ENCODE results near the gene MEGF11.
"Not testable (repeated sequence)": the region's sequence is repeated elsewhere in the genome, so short reads cannot be mapped to it uniquely, and the experiment has no call there.

Gene MEGF11

GRCh38 chr15:66270932-66271331, 17.4 kb upstream of the MEGF11 start:
- Histone ChIP-seq H3K27me3 (ENCODE audit: insufficient read depth, poor library complexity, severe bottlenecking) (no peaks in the 10 kb centered on the region), H3K4me3 (replicated peaks; ENCODE audit: insufficient read depth, low read length) (no peak overlapping the region), H3K27ac (replicated peaks) (no peak overlapping the region)
- TF ChIP-seq POLR2AphosphoS5 (IDR thresholded peaks at IDR 0.05; ENCODE audit: low read depth) (no peak), SPI1 (IDR thresholded peaks at IDR 0.05; ENCODE audit: borderline replicate concordance, low read depth) (peak; percentile 13; the same call in 1 of the 2 replicates)
- no peak for DNase-seq (ENCODE audit: low read depth in 1 of 2, low spot score in 1 of 2)

DNA sequence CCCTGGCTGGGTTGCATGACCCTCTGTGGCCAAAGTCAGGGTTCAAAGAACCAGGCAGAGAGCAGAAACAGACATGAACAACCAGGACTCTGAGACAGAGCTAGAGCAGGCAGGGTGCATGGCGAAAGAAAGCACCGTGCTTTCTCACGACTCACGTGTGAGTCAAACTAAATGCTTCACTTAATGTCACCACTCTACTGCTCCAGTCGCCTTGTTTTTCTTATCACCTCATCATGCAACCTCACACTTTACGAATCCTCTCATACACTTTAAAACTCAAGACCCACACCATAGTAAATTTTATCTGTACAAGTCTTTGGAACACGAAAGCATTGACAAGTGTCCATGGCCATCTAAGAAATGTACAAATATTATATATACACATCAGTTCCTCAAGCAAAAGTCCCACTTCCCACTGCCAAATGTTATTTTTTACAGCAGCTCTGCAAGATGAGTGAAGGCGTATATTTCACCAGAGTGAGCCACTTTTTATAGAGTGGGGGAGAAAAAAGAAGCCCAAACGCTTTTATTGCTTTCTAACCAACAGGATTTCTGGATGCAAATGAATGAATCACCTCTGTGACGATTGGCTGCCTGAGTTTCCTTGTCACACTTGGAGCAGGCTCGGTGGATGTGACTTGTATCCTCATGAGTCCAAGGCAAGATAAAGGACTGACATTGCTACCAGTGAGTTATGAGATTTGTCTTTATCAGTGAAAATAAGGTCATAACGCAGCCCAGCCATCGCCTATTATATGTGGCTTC, 16.0 kb upstream of the MEGF11 start:
- H3K4me3 ChIP-seq (replicated peaks; ENCODE audit: insufficient read depth, low read length), result no peak overlapping the region
- no peaks in the 10 kb centered on the region for H3K27me3 ChIP-seq (ENCODE audit: insufficient read depth, poor library complexity, severe bottlenecking)
- H3K27ac ChIP-seq (replicated peaks), result no peak overlapping the region
- no peak for DNase-seq (ENCODE audit: low read depth in 1 of 2, low spot score in 1 of 2)
- TF ChIP-seq POLR2AphosphoS5 (IDR thresholded peaks at IDR 0.05; ENCODE audit: low read depth), result no peak
- TF ChIP-seq SPI1 (IDR thresholded peaks at IDR 0.05; ENCODE audit: borderline replicate concordance, low read depth), result no peak
- no peak for TF ChIP-seq REST (IDR thresholded peaks at IDR 0.05; ENCODE audit: insufficient replicate concordance, low read depth)
- no peak for TF ChIP-seq GABPA (IDR thresholded peaks at IDR 0.05; ENCODE audit: low read depth)
- TF ChIP-seq, protein P1, sequence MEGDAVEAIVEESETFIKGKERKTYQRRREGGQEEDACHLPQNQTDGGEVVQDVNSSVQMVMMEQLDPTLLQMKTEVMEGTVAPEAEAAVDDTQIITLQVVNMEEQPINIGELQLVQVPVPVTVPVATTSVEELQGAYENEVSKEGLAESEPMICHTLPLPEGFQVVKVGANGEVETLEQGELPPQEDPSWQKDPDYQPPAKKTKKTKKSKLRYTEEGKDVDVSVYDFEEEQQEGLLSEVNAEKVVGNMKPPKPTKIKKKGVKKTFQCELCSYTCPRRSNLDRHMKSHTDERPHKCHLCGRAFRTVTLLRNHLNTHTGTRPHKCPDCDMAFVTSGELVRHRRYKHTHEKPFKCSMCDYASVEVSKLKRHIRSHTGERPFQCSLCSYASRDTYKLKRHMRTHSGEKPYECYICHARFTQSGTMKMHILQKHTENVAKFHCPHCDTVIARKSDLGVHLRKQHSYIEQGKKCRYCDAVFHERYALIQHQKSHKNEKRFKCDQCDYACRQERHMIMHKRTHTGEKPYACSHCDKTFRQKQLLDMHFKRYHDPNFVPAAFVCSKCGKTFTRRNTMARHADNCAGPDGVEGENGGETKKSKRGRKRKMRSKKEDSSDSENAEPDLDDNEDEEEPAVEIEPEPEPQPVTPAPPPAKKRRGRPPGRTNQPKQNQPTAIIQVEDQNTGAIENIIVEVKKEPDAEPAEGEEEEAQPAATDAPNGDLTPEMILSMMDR (IDR thresholded peaks at IDR 0.05; ENCODE audit: insufficient read depth, low read length), result no peak

GRCh38 chr15:66264859-66265513, 11.4 kb upstream of the MEGF11 start:
- Histone ChIP-seq H3K27ac (replicated peaks) (no peak overlapping the region), H3K4me3 (replicated peaks; ENCODE audit: insufficient read depth, low read length) (no peak overlapping the region), H3K27me3 (ENCODE audit: insufficient read depth, poor library complexity, severe bottlenecking) (no peaks in the 10 kb centered on the region)
- TF ChIP-seq REST (IDR thresholded peaks at IDR 0.05; ENCODE audit: insufficient replicate concordance, low read depth), result no peak
- TF ChIP-seq, protein P1 (IDR thresholded peaks at IDR 0.05; ENCODE audit: insufficient read depth, low read length), result no peak
- TF ChIP-seq POLR2AphosphoS5 (IDR thresholded peaks at IDR 0.05; ENCODE audit: low read depth), result no peak
- TF ChIP-seq SPI1 (IDR thresholded peaks at IDR 0.05; ENCODE audit: borderline replicate concordance, low read depth), result no peak
- no peak for TF ChIP-seq GABPA (IDR thresholded peaks at IDR 0.05; ENCODE audit: low read depth)
- no peak for DNase-seq (ENCODE audit: low read depth in 1 of 2, low spot score in 1 of 2)

- H3K4me3 ChIP-seq (replicated peaks; ENCODE audit: insufficient read depth, low read length); H3K27me3 ChIP-seq (ENCODE audit: insufficient read depth, poor library complexity, severe bottlenecking); DNase-seq (ENCODE audit: low read depth in 1 of 2, low spot score in 1 of 2); H3K27ac ChIP-seq (replicated peaks): not testable (repeated sequence)
These were observed 9.3 kb upstream of the MEGF11 start for GRCh38 chr15:66262837-66263236.
